ENCODE measurements around the gene IL20RA. TPM values are rescaled to one million over a fixed set of nuclear protein-coding genes. Genes with fewer than 3 reads are reported as not detected.

Gene IL20RA
- total RNA-seq, 1 donor: 0.43 TPM

GRCh38 chr6:137067399-137067798 is 22.6 kb upstream of the IL20RA start:
- TF ChIP-seq CTCF (IDR thresholded peaks at IDR 0.05; ENCODE audit: insufficient read depth, low read depth, low read length): no peak
- no peak overlapping the region for H3K4me3 ChIP-seq (ENCODE audit: low read depth, low read length)
- no peak for DNase-seq (ENCODE audit: low read depth)

- no peak for TF ChIP-seq CTCF (IDR thresholded peaks at IDR 0.05; ENCODE audit: insufficient read depth, low read depth, low read length)
- DNase-seq (ENCODE audit: low read depth): no peak
- no peak overlapping the region for H3K4me3 ChIP-seq (ENCODE audit: low read depth, low read length)
Measured at GRCh38 chr6:137058037-137058436, 13.3 kb upstream of the IL20RA start.

- H3K4me3 ChIP-seq (ENCODE audit: low read depth, low read length): no peak overlapping the region
- no peak for TF ChIP-seq CTCF (IDR thresholded peaks at IDR 0.05; ENCODE audit: insufficient read depth, low read depth, low read length)
- no peak for DNase-seq (ENCODE audit: low read depth)
Measured at GRCh38 chr6:137056121-137056880, 11.5 kb upstream of the IL20RA start.

- DNase-seq (ENCODE audit: low read depth): no peak
- TF ChIP-seq CTCF (IDR thresholded peaks at IDR 0.05; ENCODE audit: insufficient read depth, low read depth, low read length): no peak
- no peak overlapping the region for H3K4me3 ChIP-seq (ENCODE audit: low read depth, low read length)
Measured at GRCh38 chr6:137051790-137052472, 7.2 kb upstream of the IL20RA start.

GRCh38 chr6:137049095-137049494 is 4.3 kb upstream of the IL20RA start:
- no peak overlapping the region for H3K4me3 ChIP-seq (ENCODE audit: low read depth, low read length)
- no peak for DNase-seq (ENCODE audit: low read depth)
- TF ChIP-seq CTCF (IDR thresholded peaks at IDR 0.05; ENCODE audit: insufficient read depth, low read depth, low read length): no peak

- H3K4me3 ChIP-seq (ENCODE audit: low read depth, low read length): no peak overlapping the region
- DNase-seq (ENCODE audit: low read depth): no peak
- no peak for TF ChIP-seq CTCF (IDR thresholded peaks at IDR 0.05; ENCODE audit: insufficient read depth, low read depth, low read length)
Measured at GRCh38 chr6:137046871-137047412, 2.2 kb upstream of the IL20RA start.

All from fibroblast of villous mesenchyme (primary cell).